NCI-H1694 treated with DMSO at 0.1 percent for 48 hours (cell line): ENCODE measurements around the gene TRH.
"Not testable (repeated sequence)": the region's sequence is repeated elsewhere in the genome, so short reads cannot be mapped to it uniquely, and the experiment has no call there.

Source experiments
- DNase-seq: peaks from one replicate; lab custom pipeline; 2025; lab: John Stamatoyannopoulos, UW

The TRH gene

DNA sequence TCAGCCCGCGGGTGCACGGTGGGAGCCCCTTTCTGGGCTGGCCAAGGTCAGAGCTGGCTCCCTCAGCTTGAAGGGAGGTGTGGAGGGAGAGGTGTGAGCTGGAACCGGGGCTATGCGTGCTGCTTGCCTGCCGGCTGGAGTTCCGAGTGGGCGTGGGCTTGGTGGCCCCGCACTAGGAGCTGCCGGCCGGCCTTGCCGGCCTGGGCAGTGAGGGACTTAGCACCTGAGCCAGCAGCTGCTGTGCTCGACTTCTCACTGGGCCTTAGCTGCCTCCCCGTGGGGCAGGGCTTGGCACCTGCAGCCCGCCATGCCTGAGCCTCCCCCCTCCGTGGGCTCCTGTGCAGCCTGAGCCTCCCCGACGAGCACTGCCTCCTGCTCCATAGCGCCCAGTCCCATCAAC, 36.0 kb downstream of the TRH start:
- no peak for DNase-seq

DNA sequence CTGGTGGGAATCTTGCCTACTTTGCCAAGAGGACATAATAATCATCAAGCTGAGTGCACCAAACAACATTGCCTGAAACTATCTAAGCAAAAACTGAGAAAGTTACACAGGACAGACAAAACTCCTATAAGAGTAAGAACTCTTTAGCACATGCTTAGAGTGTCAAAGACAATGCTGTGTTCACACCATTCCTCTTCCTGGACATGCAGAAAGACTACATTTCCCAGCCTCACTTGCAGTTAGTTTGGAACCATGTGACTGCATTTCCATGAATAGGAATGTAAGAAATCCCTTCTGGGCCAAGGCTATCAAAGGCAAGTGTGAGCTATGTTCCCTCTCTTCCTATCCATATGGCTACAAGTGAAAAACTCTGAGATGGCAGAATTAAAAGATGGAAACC, 37.6 kb downstream of the TRH start:
- not testable (repeated sequence) for DNase-seq

GRCh38 chr3:130013246-130013645, 38.7 kb downstream of the TRH start:
- DNase-seq = not testable (repeated sequence)

DNA sequence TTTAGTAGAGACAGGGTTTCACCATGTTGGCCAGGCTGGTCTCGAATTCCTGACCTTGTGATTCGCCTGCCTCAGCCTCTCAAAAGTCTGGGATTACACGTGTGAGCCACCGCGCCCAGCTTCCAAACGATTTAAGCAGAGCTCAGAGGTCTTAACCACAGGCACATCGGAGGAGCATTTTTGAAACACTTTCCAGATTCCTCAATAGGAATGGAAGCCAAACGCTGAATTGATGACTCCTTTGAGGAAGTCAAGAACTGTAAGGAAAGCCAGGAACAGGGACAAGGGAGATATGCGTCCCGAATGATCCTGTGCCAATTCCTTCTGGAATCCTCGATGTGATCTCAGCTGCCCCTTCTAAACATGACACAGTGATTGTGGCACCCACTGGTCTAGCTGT, 40.0 kb downstream of the TRH start:
- no peak for DNase-seq

GRCh38 chr3:130017661-130018060, 43.1 kb downstream of the TRH start:
- not testable (repeated sequence) for DNase-seq

DNA sequence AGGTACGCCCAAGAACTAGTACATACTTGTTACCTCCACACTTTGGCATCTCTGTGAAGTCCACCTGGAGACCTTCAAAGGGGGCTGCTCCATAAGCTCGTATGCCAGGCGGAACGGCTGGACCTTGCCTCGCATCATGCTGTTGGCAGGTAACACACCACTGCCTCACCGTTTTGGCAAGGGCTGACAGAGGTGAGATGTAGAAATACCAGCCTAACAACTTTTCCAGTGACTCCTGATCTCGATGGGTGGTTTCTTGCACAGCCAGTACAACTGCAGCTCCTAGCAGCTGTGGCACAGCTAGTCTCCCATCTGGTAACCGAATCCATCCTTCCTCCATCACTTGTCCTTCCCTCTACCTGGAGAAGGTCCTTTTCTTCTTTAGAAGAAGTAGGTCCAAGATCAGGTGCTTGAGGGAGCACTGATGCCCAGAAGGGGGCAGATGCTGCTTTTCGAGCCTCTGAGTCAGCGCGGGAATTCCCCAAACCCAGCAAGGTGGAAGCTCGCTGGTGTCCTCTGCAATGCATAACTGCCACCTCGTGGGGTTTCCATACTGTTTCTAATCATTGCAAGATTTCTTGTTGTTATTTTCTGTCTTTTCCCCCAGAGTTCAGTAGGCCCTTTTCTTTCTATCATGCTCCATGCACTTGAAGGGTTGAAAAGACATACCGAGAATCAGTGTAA, 51.8 kb downstream of the TRH start:
- not testable (repeated sequence) for DNase-seq

DNA sequence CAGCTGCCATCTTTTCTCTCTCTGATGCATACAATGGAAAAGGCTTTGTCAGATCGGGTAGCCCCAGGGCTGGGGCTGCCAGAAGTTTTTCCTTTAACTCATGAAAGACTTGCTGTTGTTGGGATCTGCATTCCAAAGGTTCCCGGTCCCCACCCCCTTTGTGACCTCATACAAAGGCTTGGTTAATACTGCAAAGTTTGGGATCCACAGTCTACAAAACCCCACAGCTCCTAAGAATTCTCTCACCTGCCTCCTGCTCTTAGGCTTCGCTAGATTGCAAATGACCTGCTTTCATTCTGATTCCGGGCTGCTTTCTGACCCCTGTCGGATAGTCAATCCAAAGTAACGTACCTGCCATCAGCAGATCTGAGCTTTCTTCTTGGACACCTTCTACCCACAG, 52.9 kb downstream of the TRH start:
- not testable (repeated sequence) for DNase-seq
